ENCODE measurements around the gene FAM149B1. TPM values are rescaled to one million over a fixed set of nuclear protein-coding genes. Genes with fewer than 3 reads are reported as not detected.

FAM149B1 gene
- total RNA-seq, 1 experiment from 2014 or later = 14.1 TPM

GRCh38 chr10:73225518-73225917 is 57.6 kb downstream of the FAM149B1 start:
- POLR2A ChIA-PET = no interaction called here
- no peaks in the 10 kb centered on the region for H3K36me3 ChIP-seq (ENCODE audit: control insufficient read depth, insufficient read depth, low read length)

GRCh38 chr10:73226663-73227062 is 58.7 kb downstream of the FAM149B1 start:
- TF ChIP-seq CTCF (IDR thresholded peaks at IDR 0.05; ENCODE audit: insufficient read depth in 1 of 2, low read depth in 1 of 2, low read length in 1 of 2, severe bottlenecking in 1 of 2, unreplicated experiment in 1 of 2) = no peak
- intact Hi-C loops (cut with micrococcal nuclease; ENCODE audit: unreplicated experiment) = no loop called here
- H3K4me3 Mint-ChIP-seq (ENCODE audit: unreplicated experiment) = no peak overlapping the region
- no peaks in the 10 kb centered on the region for H3K27me3 Mint-ChIP-seq (ENCODE audit: insufficient read depth, unreplicated experiment)
- Histone ChIP-seq H3K36me3 (ENCODE audit: control insufficient read depth, insufficient read depth, low read length) (no peaks in the 10 kb centered on the region), H3K4me3 (ENCODE audit: low read depth, low read length) (no peak overlapping the region), H3K9me3 (no peaks in the 10 kb centered on the region), H3K27me3 (replicated peaks; ENCODE audit: control insufficient read depth, insufficient read depth, low read length) (no peaks in the 10 kb centered on the region), H3K4me1 (no peaks in the 10 kb centered on the region)
- no TSS peak for BruUV-seq (replicated peaks)
- no peaks in the 10 kb centered on the region for H3K9me3 Mint-ChIP-seq (ENCODE audit: unreplicated experiment)
- POLR2A ChIA-PET = no interaction called here
- H3K4me1 Mint-ChIP-seq (ENCODE audit: low read depth, unreplicated experiment) = peaks cover 7% of the 10 kb centered on the region
- H3K27ac Mint-ChIP-seq (ENCODE audit: unreplicated experiment) = no peak overlapping the region
- peaks cover 6% of the 10 kb centered on the region for H3K36me3 Mint-ChIP-seq (ENCODE audit: insufficient read depth, unreplicated experiment)
- CTCF ChIA-PET = no interaction called here
- no peak for DNase-seq

More at GRCh38 chr10:73225518-73225917, 57.6 kb downstream of the FAM149B1 start:
- Mint-ChIP-seq H3K27ac (ENCODE audit: unreplicated experiment) (no peak overlapping the region), H3K4me1 (ENCODE audit: low read depth, unreplicated experiment) (peaks cover 7% of the 10 kb centered on the region), H3K36me3 (ENCODE audit: insufficient read depth, unreplicated experiment) (no peaks in the 10 kb centered on the region), H3K27me3 (ENCODE audit: insufficient read depth, unreplicated experiment) (no peaks in the 10 kb centered on the region), H3K4me3 (ENCODE audit: unreplicated experiment) (no peak overlapping the region), H3K9me3 (ENCODE audit: unreplicated experiment) (no peaks in the 10 kb centered on the region)
- intact Hi-C loops (cut with micrococcal nuclease; ENCODE audit: unreplicated experiment) = no loop called here
- TF ChIP-seq CTCF (IDR thresholded peaks at IDR 0.05; ENCODE audit: insufficient read depth in 1 of 2, low read depth in 1 of 2, low read length in 1 of 2, severe bottlenecking in 1 of 2, unreplicated experiment in 1 of 2) = no peak
- Histone ChIP-seq H3K27me3 (replicated peaks; ENCODE audit: control insufficient read depth, insufficient read depth, low read length) (no peaks in the 10 kb centered on the region), H3K4me1 (no peaks in the 10 kb centered on the region), H3K9me3 (no peaks in the 10 kb centered on the region), H3K4me3 (ENCODE audit: low read depth, low read length) (no peak overlapping the region)
- BruUV-seq (replicated peaks) = no TSS peak
- CTCF ChIA-PET = no interaction called here
- no peak for DNase-seq

- Mint-ChIP-seq H3K27me3 (ENCODE audit: insufficient read depth, unreplicated experiment) (no peaks in the 10 kb centered on the region), H3K4me3 (ENCODE audit: unreplicated experiment) (no peak overlapping the region), H3K36me3 (ENCODE audit: insufficient read depth, unreplicated experiment) (peaks cover 21% of the 10 kb centered on the region), H3K4me1 (ENCODE audit: low read depth, unreplicated experiment) (no peaks in the 10 kb centered on the region), H3K27ac (ENCODE audit: unreplicated experiment) (no peak overlapping the region), H3K9me3 (ENCODE audit: unreplicated experiment) (no peaks in the 10 kb centered on the region)
- no peaks in the 10 kb centered on the region for H3K9me3 ChIP-seq
- ChIA-PET CTCF (no interaction called here), POLR2A (no interaction called here)
- no peaks in the 10 kb centered on the region for H3K27me3 ChIP-seq (replicated peaks; ENCODE audit: control insufficient read depth, insufficient read depth, low read length)
- H3K36me3 ChIP-seq (ENCODE audit: control insufficient read depth, insufficient read depth, low read length) = peaks cover 1% of the 10 kb centered on the region; the same call in 1 of the 2 replicates
- intact Hi-C loops (cut with micrococcal nuclease; ENCODE audit: unreplicated experiment) = no loop called here
- BruUV-seq (replicated peaks) = no TSS peak
- no peak for DNase-seq
- TF ChIP-seq CTCF (IDR thresholded peaks at IDR 0.05; ENCODE audit: insufficient read depth in 1 of 2, low read depth in 1 of 2, low read length in 1 of 2, severe bottlenecking in 1 of 2, unreplicated experiment in 1 of 2) = no peak
- H3K4me3 ChIP-seq (ENCODE audit: low read depth, low read length) = no peak overlapping the region
- H3K4me1 ChIP-seq = no peaks in the 10 kb centered on the region
Measured at GRCh38 chr10:73228247-73228646, 60.3 kb downstream of the FAM149B1 start.
